GM18505 (cell line): Measurements from ENCODE around the gene MYO19.
A peak's percentile ranks its signal among the peaks of the same experiment; 100 is the strongest.
"Not testable (repeated sequence)": the region's sequence is repeated elsewhere in the genome, so short reads cannot be mapped to it uniquely, and the experiment has no call there.

Experiments
- ATAC-seq: cut with Tn5 transposase; IDR thresholded peaks from one replicate; pipeline ENCODE4 v1.9.1; 2021; ENCODE audit not compliant: unreplicated experiment
- POLR2A ChIP-seq: IDR thresholded peaks from 4 replicates; pipeline ENCODE4 v1.6.1; 2011; ENCODE audit warnings: borderline replicate concordance; ENCODE audit not compliant: insufficient read depth, insufficient read length; ENCODE audit errors: extremely low read depth

MYO19 gene

GRCh38 chr17:36501351-36501750, 33.3 kb downstream of the MYO19 start:
- no peak for ATAC-seq
- TF ChIP-seq POLR2A: no peak

DNA sequence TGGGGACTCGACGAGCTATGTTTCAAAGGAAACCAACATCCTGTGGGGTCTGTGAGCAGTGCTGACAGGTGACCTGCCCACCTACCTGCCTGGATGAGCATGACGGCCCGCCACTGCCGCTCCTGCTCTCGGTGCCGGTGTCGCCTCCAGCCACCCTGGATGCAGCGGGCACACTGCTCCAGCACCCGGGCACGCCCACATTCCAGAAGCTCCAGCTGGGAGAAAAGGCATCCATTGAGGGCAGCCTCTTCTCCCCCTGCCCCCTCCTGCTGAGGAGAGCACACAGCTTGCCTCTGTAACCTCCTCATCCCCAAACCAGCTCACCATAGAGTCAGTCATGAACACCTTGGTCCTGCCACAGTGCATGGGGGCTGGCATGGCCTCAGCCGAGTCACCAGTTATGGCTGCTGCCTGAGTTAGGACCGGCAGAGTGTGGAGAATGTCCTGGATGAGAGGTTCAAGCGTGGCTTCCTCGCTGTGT, 33.9 kb downstream of the MYO19 start:
- no peak for TF ChIP-seq POLR2A
- ATAC-seq: no peak

GRCh38 chr17:36498560-36499300, 35.9 kb downstream of the MYO19 start:
- ATAC-seq: no peak
- no peak for TF ChIP-seq POLR2A

- no peak for TF ChIP-seq POLR2A
- ATAC-seq: no peak
Observed at GRCh38 chr17:36498155-36498554, 36.5 kb downstream of the MYO19 start.

DNA sequence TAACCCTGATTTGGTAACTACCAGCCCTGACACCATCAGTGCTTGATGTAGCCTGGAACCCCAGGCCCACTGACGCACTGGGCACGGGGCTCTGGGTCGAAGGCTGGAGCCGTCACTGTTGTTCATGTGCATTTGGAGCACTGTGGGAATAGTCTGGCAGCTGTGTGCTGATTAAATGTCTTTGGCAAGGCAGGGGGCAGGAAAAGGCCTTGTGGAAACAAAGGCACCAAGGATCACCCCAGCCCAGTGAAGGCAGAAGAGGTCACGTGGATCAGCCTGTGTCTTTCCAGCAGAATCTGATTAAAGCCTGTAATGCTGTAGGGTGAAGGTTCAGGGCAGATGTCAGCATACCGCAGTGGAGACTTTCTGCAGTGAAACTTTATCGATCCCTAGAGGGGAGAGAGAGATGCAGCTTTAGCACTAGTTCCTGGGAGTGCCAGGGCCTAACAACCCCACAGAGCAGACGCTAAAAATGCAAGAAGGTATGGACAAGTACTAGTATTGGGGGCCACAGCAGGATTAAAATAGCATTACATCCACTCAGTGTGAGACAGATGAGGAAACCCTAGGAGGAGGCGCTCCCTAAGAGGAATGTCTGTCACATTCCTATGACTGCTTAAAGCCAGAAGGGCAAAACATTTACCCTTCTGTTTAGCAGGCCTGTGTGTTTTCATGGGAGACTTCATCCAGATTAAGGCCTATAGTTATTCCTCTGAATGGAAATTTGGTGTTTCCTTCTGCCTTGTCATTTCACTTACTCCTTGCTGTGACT, 38.5 kb downstream of the MYO19 start:
- no peak for TF ChIP-seq POLR2A
- ATAC-seq: no peak

DNA sequence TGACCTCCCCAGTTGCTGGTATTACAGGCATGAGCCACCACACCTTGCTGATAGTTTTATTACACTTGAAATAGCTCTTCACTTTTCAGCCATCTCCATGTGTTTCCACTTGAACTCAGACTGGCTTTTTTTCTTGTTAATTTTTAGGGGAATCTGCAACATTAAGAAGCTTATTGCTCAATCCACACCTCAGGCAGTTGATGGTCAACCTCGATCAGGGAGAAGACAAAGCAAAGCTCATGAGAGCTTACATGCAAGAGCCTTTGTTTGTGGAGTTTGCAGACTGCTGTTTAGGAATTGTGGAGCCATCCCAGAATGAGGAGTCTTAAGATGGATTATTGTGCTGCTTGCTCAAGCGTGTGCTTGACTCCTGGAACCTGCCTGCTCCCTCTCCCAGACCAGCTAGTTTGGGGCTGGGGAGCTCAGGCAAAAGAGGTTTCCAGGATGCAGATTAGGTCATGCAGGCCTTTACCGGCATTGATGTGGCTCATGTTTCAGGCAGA, 39.5 kb downstream of the MYO19 start:
- no peak for TF ChIP-seq POLR2A
- ATAC-seq: no peak

DNA sequence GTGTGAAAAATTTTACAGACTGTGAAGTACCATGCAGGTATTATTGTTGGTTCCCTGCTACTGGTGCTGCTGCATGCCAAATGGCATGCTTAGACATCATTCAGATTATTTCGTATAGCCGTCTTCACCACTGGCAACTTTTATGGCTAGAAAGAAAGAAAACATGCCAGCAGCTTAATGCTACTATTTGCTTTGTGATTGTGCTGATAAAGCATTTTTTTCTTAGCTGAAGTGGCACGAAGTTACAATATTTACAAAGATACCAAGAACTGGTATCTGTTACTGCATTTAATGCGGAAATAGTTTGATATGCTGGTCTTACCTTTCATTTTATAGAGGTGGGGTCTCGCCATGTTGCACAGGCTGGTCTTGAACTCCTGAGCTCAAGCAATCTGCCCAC, 40.0 kb downstream of the MYO19 start:
- TF ChIP-seq POLR2A: no peak
- no peak for ATAC-seq

DNA sequence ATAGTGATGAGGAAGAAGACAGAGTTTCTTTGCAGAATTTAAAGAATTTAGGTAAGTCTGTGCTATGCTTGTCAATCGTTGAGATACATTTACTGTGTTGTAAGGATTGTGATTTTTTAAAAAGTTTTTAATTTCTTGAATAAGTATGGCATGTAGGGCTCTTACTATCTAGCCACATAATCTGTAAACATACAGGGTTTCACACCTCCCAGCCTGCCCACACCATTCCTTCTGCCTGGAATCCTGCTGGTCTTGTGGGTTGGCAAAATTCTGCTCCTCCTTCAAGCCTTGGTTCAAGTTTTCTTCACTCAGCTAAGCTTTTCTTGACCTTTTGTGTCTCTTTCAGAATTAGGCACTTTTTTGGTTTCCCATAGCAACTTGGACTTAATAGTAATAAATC, 40.7 kb downstream of the MYO19 start:
- no peak for ATAC-seq
- TF ChIP-seq POLR2A: no peak

DNA sequence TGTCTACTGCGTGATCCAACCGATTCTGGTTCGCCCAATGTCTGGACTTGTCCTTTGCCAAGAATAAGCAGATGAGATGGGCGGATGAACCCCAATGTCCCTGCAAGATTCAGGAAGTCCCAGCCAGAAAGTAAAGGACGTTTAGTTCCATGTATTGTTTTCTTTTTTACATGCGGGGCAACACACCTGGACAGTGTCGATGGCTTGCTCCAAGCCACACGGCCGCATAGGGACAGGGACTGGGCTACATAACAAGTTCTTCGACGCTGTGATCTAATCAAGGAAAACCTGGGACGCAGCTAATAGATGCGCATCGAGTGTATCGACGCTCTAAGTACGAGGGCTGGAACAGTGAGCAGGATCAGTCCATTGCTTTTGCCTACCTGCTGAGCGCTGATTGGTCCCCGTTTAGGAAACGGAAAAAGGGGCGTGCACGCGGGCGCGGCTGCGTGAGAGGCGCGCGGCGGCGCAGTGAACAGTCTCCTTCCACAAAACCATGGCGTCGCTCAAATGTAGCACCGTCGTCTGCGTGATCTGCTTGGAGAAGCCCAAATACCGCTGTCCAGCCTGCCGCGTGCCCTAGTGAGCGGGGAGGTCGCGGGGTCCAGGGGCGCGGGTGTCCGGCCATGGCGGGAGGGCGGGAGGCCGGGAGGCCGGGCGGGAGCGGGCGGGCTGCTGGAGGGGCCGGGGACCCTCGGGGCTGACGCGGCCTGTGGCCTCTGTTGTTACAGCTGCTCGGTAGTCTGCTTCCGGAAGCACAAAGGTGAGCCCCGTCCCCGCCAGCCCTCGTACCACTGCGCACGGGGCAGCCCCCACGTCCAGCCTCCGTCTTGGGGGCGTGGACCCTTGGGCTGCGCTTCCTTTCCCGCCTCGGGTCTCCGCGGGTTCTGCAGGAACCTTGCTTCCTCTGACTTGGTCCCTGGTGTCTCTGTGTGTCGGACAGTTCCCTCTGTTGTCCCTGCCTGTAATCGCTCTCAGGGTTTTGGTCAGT, 48.2 kb downstream of the MYO19 start, which contains the start of gene ZNHIT3:
TSS of gene ZNHIT3 (plus strand) at position 478 of the 991 bp plus-strand sequence. CDS start at position 497, 19 bp downstream.
- peak; percentile 82 for ATAC-seq
- peak; percentile 85 for TF ChIP-seq POLR2A

DNA sequence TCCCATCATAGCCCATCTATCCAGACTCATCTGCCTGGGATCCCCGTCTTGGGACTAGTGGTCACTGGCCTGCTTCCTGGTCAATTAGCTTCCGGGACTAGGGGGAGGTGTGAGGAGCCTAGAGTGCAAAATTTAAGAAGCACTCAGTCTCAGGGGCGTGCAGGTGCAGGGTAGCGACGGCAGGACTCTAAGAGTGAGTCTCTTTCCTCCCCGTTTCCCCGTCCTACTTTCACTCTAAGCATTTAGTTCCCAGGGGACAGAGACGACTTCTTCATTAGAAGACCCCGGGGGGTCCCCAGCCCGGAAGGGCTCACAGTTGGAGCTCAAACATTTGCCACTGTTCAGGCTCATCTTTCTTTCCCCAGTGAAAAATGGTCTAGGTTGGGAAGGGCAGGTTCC, 48.9 kb downstream of the MYO19 start:
- ATAC-seq: no peak
- no peak for TF ChIP-seq POLR2A

- no peak for TF ChIP-seq POLR2A
- no peak for ATAC-seq
Observed at GRCh38 chr17:36485027-36485426, 49.6 kb downstream of the MYO19 start.

DNA sequence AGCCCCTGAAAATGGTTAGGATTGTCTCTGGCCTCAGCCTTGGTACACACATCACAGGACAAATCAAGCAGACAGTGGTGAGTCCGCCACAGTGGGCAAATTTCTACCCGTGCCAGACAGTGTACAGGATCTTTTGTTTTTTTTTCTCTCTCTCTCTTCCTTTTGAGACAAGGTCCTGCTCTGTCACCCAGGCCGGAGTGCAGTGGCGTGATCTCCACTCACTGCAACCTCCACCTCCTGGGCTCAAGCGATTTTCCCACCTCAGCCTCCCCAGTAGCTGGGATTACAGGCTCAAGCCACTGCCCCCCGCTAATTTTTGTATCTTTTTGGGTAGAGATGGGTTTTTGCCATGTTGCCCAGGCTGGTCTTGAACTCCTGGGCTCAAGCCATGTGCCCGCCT, 50.6 kb downstream of the MYO19 start:
- ATAC-seq: not testable (repeated sequence)

GRCh38 chr17:36482611-36483504, 51.8 kb downstream of the MYO19 start:
- no peak for ATAC-seq
- no peak for TF ChIP-seq POLR2A

DNA sequence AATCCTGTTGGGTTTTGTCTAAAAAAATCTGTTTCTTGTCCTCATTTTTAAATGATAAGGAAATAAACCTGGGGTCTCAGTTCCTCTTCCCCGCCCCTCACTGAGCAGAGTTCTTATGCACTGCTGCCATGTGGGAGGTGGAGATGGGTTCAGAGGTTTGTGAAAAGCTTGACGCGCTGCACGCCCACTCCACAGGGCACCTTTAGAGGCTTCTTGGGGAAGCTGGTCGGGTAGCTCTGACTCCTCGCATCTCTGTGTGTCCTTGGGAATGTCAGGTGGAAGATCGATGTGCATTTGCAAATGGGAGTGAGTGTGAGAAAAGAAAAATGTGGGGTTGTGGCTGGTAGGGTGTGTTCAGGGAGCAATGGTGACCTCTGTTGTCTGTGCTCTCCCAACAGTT, 52.8 kb downstream of the MYO19 start:
- no peak for TF ChIP-seq POLR2A
- ATAC-seq: no peak
